Fibroblast of upper back skin (primary cell): Measurements from ENCODE around the gene SIAH1.
"Not testable (repeated sequence)": the region's sequence is repeated elsewhere in the genome, so short reads cannot be mapped to it uniquely, and the experiment has no call there.

ENCODE experiments used
- DNase-seq: peaks from one replicate; pipeline ENCODE4 v3.0.0-alpha.2; 2013

SIAH1 gene

GRCh38 chr16:48385253-48386150 lies at the start of gene SIAH1:
Gene SIAH1, minus strand, starts transcription at chr16:48385413. Its CDS starts 22,985 bp downstream, at chr16:48362428.
- peak; percentile 82 for DNase-seq

- DNase-seq: peak; percentile 29
These were observed 49.6 kb upstream of the SIAH1 start for GRCh38 chr16:48434653-48435317.

- DNase-seq: no peak
These were observed 48.8 kb upstream of the SIAH1 start for GRCh38 chr16:48433850-48434530.

- no peak for DNase-seq
These were observed 48.1 kb upstream of the SIAH1 start for GRCh38 chr16:48433116-48433849.

- no peak for DNase-seq
These were observed 46.9 kb upstream of the SIAH1 start for GRCh38 chr16:48432136-48432535.

- DNase-seq: no peak
These were observed 45.7 kb upstream of the SIAH1 start for GRCh38 chr16:48430890-48431289.

- DNase-seq: peak; percentile 62
These were observed 41.3 kb upstream of the SIAH1 start for GRCh38 chr16:48426244-48427141.

GRCh38 chr16:48422537-48422936 lies 37.3 kb upstream of the SIAH1 start:
- DNase-seq: no peak

- DNase-seq: no peak
These were observed 36.5 kb upstream of the SIAH1 start for GRCh38 chr16:48421741-48422140.

- no peak for DNase-seq
These were observed 35.2 kb upstream of the SIAH1 start for GRCh38 chr16:48420437-48420836.

- not testable (repeated sequence) for DNase-seq
These were observed 31.4 kb upstream of the SIAH1 start for GRCh38 chr16:48416617-48417016.

- DNase-seq: no peak
These were observed 28.1 kb upstream of the SIAH1 start for GRCh38 chr16:48413272-48413671.

GRCh38 chr16:48409839-48410632 lies 24.8 kb upstream of the SIAH1 start:
- DNase-seq: peak; percentile 87

GRCh38 chr16:48408688-48409087 lies 23.5 kb upstream of the SIAH1 start:
- DNase-seq: peak; percentile 92

GRCh38 chr16:48405907-48406306 lies 20.7 kb upstream of the SIAH1 start:
- DNase-seq: no peak

- no peak for DNase-seq
These were observed 19.9 kb upstream of the SIAH1 start for GRCh38 chr16:48405153-48405552.

- DNase-seq: not testable (repeated sequence)
These were observed 17.3 kb upstream of the SIAH1 start for GRCh38 chr16:48402547-48402946.

GRCh38 chr16:48395375-48395774 lies 10.2 kb upstream of the SIAH1 start:
- no peak for DNase-seq

GRCh38 chr16:48394355-48394703 lies 9.1 kb upstream of the SIAH1 start:
- no peak for DNase-seq

- DNase-seq: peak; percentile 77
These were observed 8.5 kb upstream of the SIAH1 start for GRCh38 chr16:48393485-48394354.
